Stimulated activated CD4-positive, alpha-beta T cell treated with anti-CD3 and anti-CD28 coated beads, Interleukin-1b, Interleukin-23, amount 100 ng/mL, for 4 hours (primary cell): ENCODE measurements around the gene POLRMT.
"Not testable (repeated sequence)": the region's sequence is repeated elsewhere in the genome, so short reads cannot be mapped to it uniquely, and the experiment has no call there.

Experiments
- DNase-seq, 2 donors: peaks; one replicate each; pipeline ENCODE4 v3.0.0-alpha.2; 2020; ENCODE audit warnings: low read depth in 2 of 2

POLRMT gene

GRCh38 chr19:593505-593904, 39.8 kb downstream of the POLRMT start:
- no peak for DNase-seq

- DNase-seq: no peak
Measured at GRCh38 chr19:593055-593454, 40.3 kb downstream of the POLRMT start.

GRCh38 chr19:592101-592500, 41.2 kb downstream of the POLRMT start:
- no peak for DNase-seq

GRCh38 chr19:591099-591958, 42.0 kb downstream of the POLRMT start:
- DNase-seq: no peak

GRCh38 chr19:590750-591098, 42.6 kb downstream of the POLRMT start:
- no peak for DNase-seq

GRCh38 chr19:590396-590745, 43.0 kb downstream of the POLRMT start:
- DNase-seq: no peak

GRCh38 chr19:589693-590395, 43.5 kb downstream of the POLRMT start, which contains the start of gene HCN2:
Gene HCN2 (plus strand): TSS chr19:589881. CDS start chr19:589946, 65 bp downstream.
- DNase-seq: no peak

GRCh38 chr19:588741-589692, 44.3 kb downstream of the POLRMT start:
- no peak for DNase-seq

GRCh38 chr19:588093-588740, 45.1 kb downstream of the POLRMT start:
- peak in 1 of 2 donors; percentile 53 for DNase-seq

- DNase-seq: no peak
Measured at GRCh38 chr19:585551-586110, 47.7 kb downstream of the POLRMT start.

GRCh38 chr19:585146-585545, 48.2 kb downstream of the POLRMT start:
- not testable (repeated sequence) for DNase-seq

GRCh38 chr19:584240-585001, 48.9 kb downstream of the POLRMT start:
- DNase-seq: peak; percentile 60 to 61

GRCh38 chr19:583968-584239, 49.4 kb downstream of the POLRMT start:
- no peak for DNase-seq

- DNase-seq: no peak
Measured at GRCh38 chr19:583198-583967, 50.0 kb downstream of the POLRMT start.

- no peak for DNase-seq
Measured at GRCh38 chr19:582497-583197, 50.7 kb downstream of the POLRMT start.

GRCh38 chr19:581399-582111, 51.8 kb downstream of the POLRMT start:
- DNase-seq: no peak

- no peak for DNase-seq
Measured at GRCh38 chr19:580274-580835, 53.0 kb downstream of the POLRMT start.

GRCh38 chr19:579842-580155, 53.5 kb downstream of the POLRMT start:
- no peak for DNase-seq
